Inferior parietal cortex (tissue), 1 donor: ENCODE results near the gene KLHL29.

Source experiments
- DNase-seq: peaks from one replicate; pipeline ENCODE4 v3.0.0-alpha.2; 2016; ENCODE audit errors: extremely low spot score

The KLHL29 gene

GRCh38 chr2:23512778-23513177 is 127.8 kb downstream of the KLHL29 start:
- no peak for DNase-seq

- DNase-seq, result no peak
Observed at GRCh38 chr2:23513245-23513871, 128.4 kb downstream of the KLHL29 start.

DNA sequence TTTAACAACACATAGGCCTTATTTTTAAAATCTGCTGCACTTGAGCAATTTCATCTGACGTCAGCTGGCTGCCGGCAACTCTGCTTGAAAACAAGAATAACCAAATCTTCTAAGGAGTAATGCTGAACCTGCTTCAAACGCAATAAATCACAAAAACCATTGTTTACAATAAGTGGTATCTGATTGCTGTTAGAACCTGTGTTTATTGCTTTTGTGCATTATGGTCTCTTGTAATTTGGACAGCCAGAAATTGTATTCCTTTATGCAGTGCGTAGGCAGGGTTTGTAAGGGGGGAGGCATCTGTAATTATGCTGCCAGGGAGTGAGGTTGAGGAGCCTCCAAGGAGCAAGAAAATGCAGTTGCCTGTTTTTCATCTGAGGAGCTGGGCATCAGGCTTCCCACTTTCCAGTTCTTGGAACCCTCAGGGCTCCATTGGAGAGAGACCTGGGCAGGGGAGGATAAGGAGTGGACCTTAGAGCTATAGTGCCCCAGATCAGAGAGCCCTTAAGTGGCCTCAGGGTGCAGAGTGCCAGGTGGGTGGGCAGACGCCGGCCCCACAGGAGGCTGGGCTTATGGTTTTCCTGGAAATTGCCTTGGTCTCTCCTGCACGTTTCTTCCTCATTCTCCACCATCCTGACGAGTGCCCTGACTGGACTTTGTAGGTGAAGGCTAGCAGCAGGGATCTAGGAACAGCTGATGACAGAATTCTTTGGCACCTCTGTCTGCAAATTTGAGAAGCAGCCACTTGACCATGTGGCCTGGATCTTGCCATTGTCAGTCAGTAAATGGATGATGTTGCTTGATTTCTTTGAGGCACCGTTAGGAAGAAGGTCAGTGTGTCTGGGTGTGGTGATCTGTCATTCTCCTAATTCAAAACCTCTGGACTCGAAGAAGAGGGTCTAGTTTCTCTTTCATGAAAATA is 129.2 kb downstream of the KLHL29 start:
- DNase-seq, result no peak

GRCh38 chr2:23516520-23517256 is 131.7 kb downstream of the KLHL29 start:
- DNase-seq, result no peak

- no peak for DNase-seq
Observed at GRCh38 chr2:23518481-23519333, 133.7 kb downstream of the KLHL29 start.

- DNase-seq, result no peak
Observed at GRCh38 chr2:23519334-23519651, 134.3 kb downstream of the KLHL29 start.

- no peak for DNase-seq
Observed at GRCh38 chr2:23520256-23520655, 135.3 kb downstream of the KLHL29 start.

- no peak for DNase-seq
Observed at GRCh38 chr2:23521060-23521459, 136.1 kb downstream of the KLHL29 start.

DNA sequence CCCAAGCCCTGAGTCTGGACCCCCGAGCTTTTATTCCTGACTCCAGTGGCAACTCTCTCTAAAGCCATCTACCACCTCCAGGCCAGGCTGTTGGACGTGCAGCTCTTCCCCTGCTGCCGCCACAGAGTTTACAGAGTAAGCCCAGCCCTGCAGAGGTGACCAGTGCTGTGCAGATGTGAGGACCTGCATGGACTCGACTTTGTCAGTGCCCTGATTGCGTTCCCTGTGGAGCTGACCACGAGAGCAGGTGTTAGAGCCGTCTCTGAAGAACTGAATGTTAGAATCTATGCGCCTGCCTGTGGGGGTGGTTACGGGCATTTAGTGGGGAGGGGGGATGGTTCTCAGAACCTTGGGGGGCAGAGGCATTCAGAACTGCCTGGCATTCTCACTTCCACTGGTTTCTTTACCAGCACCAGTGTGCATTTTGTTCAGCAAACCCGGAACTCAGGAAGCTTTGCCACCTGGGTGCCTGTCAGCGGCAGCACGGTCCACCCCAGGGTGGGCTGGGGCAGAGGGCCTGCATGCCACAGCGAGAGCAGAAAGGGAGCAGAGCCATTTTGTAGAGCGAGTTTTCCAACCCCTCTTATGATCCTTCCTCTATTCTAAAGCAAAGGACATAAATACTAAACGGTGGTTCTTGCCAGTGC is 137.9 kb downstream of the KLHL29 start:
- no peak for DNase-seq

DNA sequence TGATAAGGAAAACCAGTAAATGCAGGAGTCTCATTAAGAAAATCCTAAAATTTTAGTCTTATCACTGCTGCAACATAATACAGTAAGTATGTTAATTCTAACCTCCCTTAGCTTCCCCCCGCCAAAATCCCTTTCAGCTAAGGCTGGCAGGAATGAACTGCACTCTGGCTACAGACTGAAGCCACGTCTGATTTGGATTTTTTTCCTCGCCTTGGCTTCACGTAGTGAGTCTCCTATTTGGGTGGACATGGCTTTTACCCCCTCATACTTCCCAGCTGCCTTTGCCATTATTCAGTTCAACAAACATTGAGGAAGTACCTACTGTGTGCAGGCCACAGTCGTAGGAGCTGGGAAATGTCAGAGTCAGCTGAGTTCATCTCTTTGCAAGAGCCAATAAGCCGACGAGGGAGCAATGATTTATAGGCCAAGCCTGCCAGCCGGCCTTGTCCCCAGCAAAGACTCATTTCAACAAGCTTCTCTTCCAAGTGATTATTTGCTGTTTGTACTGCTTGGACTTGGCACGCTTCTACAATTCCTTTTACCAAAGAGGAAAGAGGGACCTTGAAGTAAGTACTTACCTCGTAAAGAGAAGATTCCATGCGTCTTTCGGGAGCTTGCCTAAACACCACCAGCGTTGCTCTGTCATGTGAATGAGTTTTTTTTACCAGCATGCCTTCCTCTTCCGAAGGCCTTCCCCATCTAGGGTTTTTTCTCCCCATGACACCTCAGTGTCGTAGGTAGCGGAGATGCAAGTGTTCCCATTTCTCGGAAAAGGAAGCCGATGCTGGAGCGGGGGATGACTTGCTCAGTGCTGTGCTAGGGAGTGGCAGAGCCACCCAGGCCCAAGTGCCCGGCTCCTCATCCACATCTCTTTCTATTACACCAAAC is 138.6 kb downstream of the KLHL29 start:
- no peak for DNase-seq

DNA sequence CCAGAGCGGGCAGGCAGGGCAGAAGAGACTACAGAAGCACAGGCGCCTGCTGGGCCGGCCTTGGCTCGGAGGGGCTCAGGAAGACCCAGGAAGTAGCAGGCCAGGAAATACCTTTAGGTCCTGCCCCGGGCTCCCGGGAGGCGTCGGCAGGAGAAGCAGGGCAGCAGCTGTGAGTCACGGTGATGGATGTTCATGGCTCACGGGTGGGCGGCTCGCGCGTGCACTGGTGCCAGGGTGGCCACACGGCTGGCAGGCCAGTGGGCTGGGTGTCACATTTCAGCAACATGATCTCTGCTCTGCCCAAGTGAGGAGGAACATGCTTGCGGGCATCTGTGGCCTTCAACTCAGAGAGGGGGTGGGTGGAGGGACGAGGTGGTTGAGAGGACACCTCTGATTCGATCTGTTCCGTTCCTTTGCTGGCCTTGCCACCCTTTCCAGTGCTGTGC is 139.3 kb downstream of the KLHL29 start:
- no peak for DNase-seq

- no peak for DNase-seq
Observed at GRCh38 chr2:23525137-23525765, 140.3 kb downstream of the KLHL29 start.

- no peak for DNase-seq
Observed at GRCh38 chr2:23526114-23526513, 141.1 kb downstream of the KLHL29 start.

DNA sequence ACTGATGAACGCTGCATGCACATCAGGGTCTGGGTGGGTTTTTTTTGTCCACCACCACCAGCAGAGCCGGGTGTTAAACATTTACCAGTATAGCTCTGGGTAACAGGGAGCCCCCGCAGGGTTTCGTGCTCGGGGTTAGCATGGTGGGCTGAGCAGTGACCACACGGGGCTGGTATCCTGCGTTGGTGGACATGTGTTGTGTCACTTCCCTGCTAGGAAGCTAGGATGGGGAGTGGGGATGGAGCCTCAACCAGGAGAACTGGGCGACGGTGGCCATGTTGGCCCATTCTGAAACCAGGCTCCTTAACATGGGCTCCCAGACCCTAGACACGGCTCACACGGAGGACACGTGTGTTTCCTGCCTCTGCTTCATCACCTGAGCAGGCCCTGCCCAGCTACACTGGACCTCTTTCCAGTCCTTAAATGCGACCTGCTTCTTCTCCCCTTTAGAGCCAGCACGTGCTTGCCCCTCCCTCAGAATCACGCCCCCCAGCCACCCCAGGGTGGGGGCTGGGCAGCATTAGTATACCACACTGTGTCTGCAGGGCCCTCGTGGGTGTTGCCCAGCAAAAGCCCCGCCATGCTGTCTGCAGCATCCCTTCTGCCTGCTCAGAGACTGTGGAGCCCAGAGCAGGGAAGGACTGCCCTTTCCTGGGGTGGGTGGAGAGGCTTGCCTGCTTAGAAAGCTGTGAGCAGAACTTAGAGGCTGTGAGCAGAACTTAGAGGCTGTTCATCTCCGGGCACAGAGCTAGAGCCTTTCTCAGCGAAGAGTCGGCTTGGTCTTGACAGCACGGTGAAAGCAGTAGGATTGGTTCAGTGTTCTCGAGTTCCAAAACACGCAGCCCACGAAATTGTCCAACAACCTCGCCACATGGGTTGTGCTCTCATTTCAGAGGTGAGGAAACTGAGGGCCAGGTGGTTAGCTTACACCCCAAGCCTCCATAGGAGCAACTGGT is 142.1 kb downstream of the KLHL29 start:
- DNase-seq, result no peak

- no peak for DNase-seq
Observed at GRCh38 chr2:23528171-23528570, 143.2 kb downstream of the KLHL29 start.

DNA sequence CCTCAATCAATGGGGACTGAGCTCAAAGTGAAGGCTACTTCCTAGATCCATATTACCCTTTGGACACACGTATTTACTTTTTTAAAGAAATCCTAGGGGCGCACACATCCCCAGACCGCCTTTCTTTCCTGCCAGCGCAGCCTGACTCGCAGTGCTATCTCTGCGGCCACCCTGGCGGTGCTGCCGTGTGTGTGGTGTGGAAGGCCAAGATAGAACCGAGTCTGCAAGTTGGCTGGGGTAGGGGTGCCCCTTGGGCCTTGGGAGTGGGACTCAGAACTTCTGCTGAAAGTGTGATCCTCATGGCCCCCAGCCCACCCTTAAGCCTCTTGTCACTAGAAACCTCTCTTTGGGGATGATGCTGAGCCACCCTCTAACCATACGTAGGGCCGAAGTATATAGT is 143.7 kb downstream of the KLHL29 start:
- no peak for DNase-seq

DNA sequence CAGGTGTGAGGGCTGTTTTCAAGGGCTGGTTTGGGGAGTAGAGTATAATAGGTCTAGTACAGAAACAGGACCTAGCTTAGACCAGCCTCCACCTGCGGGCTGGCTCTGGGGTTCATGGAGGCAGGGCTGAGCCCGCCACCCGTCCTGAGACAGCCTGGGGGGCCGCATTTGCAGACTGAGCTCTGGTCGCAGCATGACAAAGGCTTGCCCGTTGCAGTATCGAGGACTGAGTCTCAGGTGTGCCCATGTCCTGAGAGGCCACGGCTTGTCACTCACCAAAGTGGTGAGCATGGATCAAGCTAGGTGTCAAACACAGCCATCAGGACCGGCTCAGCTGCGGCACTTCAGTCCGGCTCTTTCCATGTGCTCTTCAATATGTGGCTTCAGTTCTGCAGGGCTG is 144.7 kb downstream of the KLHL29 start:
- DNase-seq, result no peak

DNA sequence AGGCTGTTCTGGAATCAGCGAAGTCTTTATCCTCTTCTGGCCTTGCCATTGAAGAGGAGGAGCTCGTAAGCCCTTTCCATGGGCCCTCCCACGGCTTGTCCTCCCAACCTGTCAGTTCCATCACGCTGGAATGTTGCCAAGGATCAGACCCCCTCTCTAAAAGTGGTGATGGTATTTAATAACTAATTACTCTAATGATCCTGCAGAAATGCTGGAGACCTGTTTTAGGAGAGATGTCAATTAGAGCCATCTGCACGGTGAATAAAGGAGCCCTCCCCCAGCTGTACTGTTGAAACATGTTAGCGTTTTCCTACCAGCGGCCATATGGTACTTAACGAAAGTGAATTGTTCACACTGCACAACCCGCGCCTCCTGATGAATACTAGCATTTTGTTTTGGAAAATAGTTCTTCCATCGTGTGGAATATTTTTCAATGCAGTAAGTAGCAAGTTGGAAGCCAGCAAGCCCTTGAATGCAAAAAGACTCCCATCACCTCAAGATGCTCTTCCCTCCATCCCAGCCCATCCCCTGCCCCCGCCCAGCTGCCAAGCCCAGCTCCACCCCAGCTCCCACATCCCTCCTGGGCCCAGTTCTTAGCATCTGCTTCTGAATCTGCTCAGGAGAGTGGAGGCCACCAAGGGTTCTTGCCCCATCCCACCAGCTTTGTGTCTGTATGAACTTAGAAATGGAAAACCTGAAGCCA is 145.4 kb downstream of the KLHL29 start:
- peak; percentile 40 for DNase-seq
